Breast epithelium (tissue), 3 donors: ENCODE measurements around the gene KHK.

Source experiments
- POLR2A ChIP-seq: fragments of 450-650 bp; IDR thresholded peaks from one replicate; pipeline ENCODE4 v1.6.1; 2016; ENCODE audit warnings: antibody characterized with exemption, mild to moderate bottlenecking, moderate library complexity
- POLR2AphosphoS5 ChIP-seq, 3 donors: sonication (generic); formaldehyde crosslinking; IDR thresholded peaks; one replicate each; pipeline ENCODE4 v1.6.1; 2017; ENCODE audit warnings: antibody characterized with exemption in 3 of 3

- TF ChIP-seq POLR2AphosphoS5 (IDR thresholded peaks at IDR 0.05) = no peak
- no peak for TF ChIP-seq POLR2A
Observed at GRCh38 chr2:27147935-27148334, 61.4 kb downstream of the KHK start.
